OCI-M2 (cell line): Measurements from ENCODE around the gene UNCX.
"Not testable (repeated sequence)": the region's sequence is repeated elsewhere in the genome, so short reads cannot be mapped to it uniquely, and the experiment has no call there.

ENCODE experiments used
- DNase-seq: peaks from one replicate; lab custom pipeline; 2025; ENCODE audit not compliant: unreplicated experiment; lab: John Stamatoyannopoulos, UW

The UNCX gene

DNA sequence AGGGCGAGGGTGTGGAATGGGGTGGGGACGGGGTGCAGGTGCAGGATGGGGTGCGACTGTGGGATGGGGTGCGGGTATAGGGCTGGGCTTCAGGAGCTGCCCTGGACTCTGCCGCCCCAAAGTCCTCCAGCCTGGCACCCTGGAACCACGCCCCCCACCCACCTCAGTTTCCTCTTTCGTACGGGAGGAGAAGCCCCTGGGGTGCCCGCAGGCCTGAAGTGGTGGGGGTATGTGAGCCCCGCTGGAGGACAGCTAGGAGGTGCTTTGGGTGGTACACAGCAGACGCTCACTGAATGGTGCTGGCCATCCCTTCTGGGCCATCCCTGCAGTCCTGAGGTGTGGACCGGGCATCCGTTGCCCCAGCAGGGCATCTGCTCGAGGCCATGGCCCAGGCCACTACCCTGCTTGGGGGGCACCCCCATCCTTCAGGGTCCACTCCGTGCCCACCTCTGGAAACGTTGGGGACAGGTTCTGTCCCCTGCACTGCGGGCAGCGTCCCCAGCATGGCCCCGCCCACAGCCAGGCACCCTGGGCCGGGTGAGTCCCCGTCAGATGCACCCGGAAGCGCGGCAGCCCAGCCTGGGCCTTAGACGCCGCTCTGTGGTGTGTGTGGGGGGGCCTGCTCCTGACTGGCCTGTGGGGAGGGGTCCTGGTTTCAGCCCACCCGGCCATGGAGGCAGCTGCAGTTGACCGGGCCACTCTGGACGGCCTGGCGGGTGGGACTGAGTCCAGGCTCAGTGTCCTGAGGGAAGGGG is 41.6 kb downstream of the UNCX start:
- DNase-seq = no peak

DNA sequence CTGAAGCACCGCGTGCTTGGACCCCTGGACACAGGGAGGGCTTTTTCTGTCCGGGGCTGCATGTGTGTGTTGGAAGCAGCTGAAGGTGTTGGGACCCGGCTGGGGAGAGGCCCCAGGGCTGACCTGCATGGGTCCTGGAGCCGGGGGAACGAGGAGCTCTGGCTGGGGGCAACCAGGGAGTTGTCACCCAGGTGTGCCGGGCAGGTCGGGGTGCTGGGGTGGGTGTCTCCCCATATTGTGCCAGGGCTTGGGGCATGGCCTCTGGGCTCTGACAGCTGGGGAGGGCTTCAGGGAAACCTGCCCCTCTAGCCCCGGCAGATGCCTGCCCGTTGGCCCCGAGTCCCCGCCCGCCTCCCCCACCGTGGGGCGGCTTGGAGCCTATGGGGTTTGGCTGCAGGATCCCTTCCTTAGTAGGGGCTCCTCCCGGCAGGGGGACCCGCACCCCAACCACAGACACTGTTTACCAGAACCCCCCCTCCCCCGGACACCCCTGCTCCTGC is 42.3 kb downstream of the UNCX start:
- DNase-seq = no peak

DNA sequence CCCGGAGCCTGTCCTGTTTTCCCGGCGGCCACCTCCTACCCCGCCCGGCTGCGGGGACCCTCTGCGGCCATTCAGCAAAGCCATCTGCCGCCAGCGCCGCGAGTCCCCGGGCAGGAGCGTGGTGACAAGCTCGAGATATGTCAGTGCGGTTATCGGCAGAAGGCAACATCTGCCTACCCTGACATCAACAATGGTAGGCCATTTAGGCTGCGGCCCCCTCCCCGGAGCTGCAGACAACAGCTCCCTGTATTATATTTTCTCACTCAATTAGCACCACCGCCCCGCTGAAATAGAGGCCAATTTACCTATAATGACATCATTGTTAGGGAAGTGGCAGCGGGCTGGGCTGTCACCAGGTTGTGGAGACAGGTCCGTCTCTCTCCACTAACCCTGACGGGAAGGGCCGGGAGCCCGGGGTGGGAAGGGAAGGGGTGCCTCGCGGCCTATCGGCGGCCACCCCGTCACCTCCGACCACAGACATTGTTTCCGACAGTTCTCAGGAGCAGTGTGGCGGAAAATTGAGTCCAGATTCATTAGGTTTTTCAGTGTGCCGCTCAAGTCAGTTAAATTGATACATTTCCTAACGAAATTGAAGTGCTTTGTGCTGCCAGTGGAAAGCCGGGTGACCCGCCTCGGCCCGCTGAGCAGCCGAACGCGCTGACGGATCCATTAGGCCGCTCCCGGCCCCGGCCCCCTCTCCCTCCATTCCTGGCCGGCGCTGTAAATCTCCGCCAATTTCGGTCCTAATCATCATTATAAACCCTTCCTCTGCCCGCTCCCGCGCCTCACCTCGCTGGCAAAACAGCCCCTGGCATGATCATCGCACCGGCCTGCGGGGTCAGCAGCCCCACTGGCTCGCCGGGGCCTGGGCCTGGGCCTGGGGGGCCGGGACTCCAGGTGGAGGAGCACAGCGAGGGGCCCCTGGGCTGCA is 43.0 kb downstream of the UNCX start:
- no peak for DNase-seq

DNA sequence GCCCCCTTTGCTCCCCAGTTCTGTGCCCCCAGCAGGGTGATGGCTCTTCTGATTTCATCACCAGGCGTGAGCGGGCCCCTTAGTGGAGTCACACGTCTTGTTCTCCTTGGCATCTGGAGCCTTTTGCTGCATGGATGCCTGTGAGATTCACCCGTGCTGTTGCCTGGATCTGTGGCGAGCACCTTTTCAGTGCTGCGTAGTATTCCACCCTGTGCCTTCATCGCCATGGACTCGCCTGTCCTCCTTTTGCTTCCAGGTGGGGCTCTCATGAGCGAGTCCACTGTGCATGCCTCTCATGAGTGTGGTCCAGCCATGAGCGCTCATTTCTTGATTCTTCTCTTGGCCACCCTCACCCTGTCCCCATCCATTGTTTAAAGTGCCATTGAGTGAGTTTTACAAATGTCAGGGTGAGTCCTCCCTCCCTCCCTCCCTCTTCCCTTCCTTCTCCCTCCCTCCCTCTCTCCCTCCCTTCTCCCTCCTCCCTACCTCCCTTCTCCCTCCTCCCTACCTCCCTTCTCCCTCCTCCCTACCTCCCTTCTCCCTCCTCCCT is 44.0 kb downstream of the UNCX start:
- no peak for DNase-seq

DNA sequence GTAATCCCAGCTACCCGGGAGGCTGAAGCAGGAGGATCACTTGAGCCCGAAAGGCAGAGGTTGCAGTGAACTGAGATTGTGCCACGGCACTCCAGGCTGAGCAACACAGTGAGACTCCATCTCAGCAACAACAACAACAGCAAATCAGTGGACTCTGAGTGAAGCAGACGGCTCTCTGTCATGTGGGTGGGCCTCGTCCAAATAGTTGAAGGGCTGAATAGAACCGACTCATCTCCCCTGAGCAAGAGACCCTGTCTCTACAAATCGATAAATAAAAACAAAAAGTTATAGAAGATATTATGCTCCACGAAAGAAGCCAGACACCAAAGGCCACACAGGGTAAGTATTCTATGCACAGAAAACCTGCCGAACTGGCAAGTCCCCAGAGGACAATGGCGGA is 45.9 kb downstream of the UNCX start:
- DNase-seq = no peak

DNA sequence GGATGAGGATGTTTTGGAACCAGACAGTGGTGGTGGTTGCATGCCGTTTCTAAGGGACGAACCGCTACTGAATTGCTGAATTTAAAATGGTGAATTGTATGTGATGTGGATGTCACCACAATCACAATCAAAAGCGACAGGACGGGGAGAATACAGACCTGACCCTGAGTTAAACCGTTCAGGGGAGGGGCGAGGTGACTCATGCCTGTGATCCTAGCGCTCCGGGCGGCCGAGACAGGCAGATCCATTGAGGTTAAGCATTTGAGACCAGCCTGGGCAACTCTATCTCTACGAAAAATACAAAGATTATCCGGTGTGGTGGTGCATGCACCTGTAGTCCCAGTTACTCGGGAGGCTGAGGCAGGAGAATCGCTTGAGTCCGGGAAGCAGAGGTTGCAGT is 46.4 kb downstream of the UNCX start:
- DNase-seq = no peak

DNA sequence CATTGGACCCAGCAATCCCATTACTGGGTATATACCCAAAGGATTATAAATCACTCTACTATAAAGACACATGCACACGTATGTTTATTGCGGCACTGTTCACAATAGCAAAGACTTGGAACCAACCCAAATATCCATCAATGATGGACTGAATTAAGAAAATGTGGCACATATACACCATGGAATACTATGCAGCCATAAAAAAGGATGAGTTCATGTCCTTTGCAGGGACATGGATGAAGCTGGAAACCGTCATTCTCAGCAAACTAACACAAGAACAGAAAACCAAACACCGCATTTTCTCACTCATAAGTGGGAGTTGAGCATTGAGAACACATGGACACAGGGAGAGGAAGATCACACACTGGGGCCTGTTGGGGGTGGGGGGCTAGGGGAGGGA is 47.2 kb downstream of the UNCX start:
- DNase-seq = not testable (repeated sequence)

DNA sequence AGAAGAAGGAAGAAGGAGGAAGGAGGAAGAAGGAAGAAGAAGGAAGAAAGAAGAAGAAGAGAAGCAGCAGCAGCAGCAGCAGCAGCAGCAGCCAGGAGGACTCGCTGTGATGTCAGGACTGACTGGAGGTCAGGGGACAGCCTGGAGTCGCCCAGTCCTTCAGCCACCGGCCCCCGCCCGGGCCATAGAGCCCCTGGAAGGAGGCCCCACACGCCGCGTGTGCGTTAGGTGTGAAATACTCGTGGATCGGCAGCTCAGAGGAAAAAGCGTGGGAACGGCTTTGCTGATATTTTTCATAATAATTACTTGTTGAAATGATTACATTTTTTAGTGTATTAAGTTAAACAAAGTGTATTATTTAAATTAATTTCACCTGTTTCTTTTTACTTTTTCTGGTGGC is 48.4 kb downstream of the UNCX start:
- DNase-seq = no peak

DNA sequence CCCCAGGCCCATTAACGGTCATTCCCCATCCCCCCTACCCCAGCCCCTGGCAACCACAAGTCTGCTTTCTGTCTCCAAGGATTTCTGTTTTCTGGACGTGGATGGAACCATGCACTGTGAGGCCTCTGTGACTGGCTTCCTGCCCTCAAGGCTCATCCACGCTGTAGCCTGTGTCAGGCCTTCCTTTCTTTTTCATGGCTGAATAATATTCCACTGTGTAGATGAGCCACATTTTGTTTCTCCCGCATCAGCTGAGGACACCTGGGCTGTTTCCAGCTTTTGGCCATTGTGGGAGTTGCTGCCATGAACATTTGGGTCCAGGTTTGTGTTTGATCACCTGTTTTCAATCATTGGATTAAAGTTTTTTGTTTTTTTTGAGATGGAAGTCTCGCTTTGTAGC is 50.0 kb downstream of the UNCX start:
- DNase-seq = no peak

DNA sequence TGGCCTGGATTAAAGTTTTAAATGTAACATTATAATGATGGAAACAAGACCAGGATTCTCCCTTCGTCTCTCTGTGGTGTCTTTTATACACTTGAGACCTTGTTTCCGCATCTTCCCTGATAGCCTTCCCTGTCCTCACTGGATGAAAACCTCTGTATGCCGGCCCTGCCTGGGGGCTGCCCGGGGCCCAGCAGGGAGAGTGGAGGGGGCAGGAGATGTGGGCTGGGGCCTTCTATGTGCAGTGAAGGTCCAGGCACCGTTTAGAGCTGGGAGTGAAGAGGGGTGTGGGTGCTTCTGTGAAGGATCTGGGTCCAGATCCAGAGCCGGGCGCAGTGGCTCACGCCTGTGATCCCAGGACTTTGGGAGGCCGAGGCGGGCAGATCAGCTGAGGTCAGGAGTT is 50.7 kb downstream of the UNCX start:
- no peak for DNase-seq

DNA sequence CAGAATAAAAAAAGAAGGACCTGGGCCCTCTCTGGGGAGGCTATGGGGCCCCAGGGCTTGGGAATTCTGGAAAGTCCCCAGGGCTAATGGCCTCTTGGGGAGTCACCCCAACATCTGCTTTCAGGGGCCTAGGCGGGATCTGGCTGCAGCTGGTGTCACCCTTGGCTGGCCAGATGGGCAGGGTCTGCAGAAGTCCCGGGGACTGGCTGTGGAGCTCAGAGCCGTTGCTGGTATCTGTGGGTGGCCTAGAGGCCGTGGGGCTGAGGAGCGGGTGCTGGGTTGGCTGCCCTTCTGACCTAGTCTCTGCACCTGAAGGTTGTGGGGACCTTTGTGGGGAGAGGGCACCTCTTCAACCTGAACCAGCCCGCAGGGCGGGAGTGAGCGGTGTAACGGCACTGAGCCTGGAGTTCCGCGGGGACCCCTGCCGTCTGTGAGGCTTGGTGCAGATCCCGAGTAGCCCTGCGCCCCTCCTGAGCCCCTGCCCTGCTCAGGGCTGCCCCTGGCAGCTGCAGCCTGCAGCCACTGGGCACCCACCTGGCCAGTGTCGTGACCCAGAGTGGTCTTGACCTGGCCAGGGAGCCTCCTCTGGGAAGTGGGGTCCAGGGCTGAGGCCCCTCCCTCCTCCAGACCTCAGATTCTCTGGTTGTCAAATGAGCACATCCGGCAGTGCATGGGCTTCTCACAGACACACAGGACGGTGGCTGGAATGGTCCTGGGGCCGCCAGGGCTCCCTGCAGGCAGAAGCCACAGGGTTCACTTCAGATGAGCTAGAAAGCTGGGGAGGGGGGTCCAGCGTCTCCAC is 51.5 kb downstream of the UNCX start:
- DNase-seq = no peak

DNA sequence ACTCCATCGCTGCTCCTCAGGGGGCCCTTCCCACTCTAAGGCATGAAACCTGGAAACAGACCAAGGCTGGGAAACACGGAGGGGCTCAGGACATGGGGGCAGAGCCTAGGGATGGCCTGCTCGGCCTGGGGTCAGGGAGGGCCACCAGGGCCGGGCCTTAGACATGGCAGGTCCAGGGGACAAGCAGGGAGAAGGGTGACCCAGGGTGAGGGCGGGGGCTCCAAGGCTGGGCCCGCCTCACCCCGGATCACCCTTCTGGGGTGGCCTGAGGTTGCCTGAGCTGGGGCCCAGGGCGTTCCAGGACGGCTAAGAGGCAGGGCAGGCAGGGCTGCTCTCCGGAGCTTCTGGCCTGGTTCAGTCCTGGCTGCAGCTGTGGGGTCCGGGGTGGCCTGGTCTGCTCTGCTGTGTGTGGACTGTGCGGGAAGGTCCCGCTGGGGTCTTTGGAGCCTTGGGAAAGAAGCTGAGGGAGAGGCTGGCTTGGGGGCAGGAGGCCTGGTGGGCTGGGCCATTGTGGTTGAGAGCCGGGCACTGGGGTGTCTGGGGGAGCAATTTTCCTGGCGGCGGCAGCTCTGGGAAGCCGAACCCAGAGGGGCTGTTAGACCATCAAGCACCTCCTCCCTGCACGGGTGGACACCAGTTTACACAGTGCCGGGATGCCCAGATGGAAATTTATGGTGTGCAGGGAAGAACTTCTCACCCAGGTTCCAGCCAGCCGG is 52.2 kb downstream of the UNCX start:
- DNase-seq = no peak

DNA sequence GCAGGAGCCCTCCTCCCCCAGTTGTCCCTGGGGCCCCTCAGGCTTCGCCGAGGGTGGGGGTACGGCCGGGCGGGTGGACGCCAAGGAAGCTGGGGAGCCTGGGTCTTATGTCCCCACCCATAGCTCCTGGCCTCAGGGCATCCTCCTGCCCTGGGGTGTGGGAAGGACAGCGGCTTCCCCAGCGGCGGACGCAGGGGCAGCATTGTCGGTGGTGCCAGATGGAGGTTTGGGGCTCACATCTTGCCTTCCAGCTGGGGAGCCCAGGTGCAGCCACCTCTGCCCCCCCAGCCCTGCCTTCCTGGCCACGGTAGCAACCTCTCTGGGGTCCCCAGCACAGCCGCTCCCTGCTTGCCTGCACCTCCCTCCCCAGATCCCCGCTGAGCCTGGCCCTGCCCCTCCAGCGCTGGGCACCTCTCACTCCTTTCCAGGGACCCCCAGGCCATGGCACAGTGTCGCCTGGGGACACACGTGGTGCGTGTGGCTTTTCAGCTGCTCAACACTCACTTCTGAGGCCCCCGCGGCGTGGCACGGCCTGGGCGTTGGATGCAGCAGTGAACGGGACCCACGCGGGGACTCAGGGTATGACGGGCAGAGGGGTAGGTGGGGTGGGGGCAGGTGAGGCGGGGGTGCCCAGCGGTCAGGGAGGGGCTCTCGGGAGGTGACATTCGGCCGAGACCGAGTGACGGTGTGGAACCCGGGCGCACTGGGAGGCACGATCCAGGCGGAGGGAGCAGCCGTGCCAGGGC is 53.1 kb downstream of the UNCX start:
- DNase-seq = no peak
